CD4-positive, alpha-beta T cell (primary cell): ENCODE results near the gene PMM2. TPM values are rescaled to one million over a fixed set of nuclear protein-coding genes. Genes with fewer than 3 reads are reported as not detected.

Experiments used
- ATAC-seq: fragments of 200-7000 bp; cut with Tn5 transposase; one replicate; pipeline ENCODE4 v1.10.0; 2022; ENCODE audit warnings: mild to moderate bottlenecking; ENCODE audit not compliant: poor library complexity
- CTCF ChIA-PET: fragments of 350-600 bp; sonication (Branson Sonifier 250); formaldehyde crosslinking; loops from one replicate; lab custom pipeline; 2021; ENCODE audit warnings: antibody characterized with exemption, inconsistent platforms; lab: Charles Lee
- POLR2A ChIA-PET: fragments of 350-600 bp; sonication (Branson Sonifier 250); formaldehyde crosslinking; loops from one replicate; lab custom pipeline; 2021; ENCODE audit warnings: antibody characterized with exemption, inconsistent platforms; lab: Charles Lee
- DNase-seq, 14 experiments: peaks; one replicate each; pipeline ENCODE4 v3.0.0-alpha.2; 2013 to 2020; ENCODE audit warnings: mixed read lengths in 2 of 14
- H3K27ac ChIP-seq, 2 donors: one replicate each; pipeline versions ENCODE4 v1.5.1 to v1.7.0; 2013; ENCODE audit warnings: low read length in 2 of 2, low read depth in 1 of 2, mild to moderate bottlenecking in 1 of 2
- H3K27me3 ChIP-seq, 2 experiments: 1 replicate in 1 of 2; 2 replicates in 1 of 2; pipeline versions ENCODE4 v1.6.1 to v1.7.0; 2013; ENCODE audit warnings: low read length in 2 of 2, control low read depth in 1 of 2, mild to moderate bottlenecking in 1 of 2, moderate library complexity in 1 of 2; ENCODE audit not compliant: insufficient read depth in 2 of 2, control insufficient read depth in 1 of 2
- H3K36me3 ChIP-seq: one replicate; pipeline ENCODE4 v1.6.1; 2013; ENCODE audit warnings: low read length, control low read depth; ENCODE audit not compliant: insufficient read depth
- H3K4me1 ChIP-seq: one replicate; pipeline ENCODE4 v1.6.1; 2013; ENCODE audit warnings: low read length, control low read depth; ENCODE audit not compliant: insufficient read depth
- H3K4me3 ChIP-seq: one replicate; pipeline ENCODE4 v1.5.1; 2013; ENCODE audit warnings: mild to moderate bottlenecking, low read length, moderate library complexity
- H3K9me3 ChIP-seq, 2 experiments: 1 replicate in 1 of 2; 2 replicates in 1 of 2; pipeline versions ENCODE4 v1.6.1 to v1.7.0; 2013; ENCODE audit warnings: low read length in 2 of 2, mild to moderate bottlenecking in 2 of 2, control low read depth in 1 of 2, moderate library complexity in 1 of 2; ENCODE audit not compliant: control insufficient read depth in 1 of 2, insufficient read depth in 1 of 2
- H3K27ac Mint-ChIP-seq: one replicate; pipeline ENCODE4 v1.8.0; 2020; ENCODE audit warnings: mixed read lengths
- H3K27me3 Mint-ChIP-seq: one replicate; pipeline ENCODE4 v1.8.0; 2021; ENCODE audit warnings: mixed read lengths
- H3K36me3 Mint-ChIP-seq: one replicate; pipeline ENCODE4 v1.8.0; 2021; ENCODE audit warnings: low read depth, mixed read lengths
- H3K4me1 Mint-ChIP-seq: one replicate; pipeline ENCODE4 v1.8.0; 2021; ENCODE audit warnings: low read depth, mixed read lengths
- H3K4me3 Mint-ChIP-seq: one replicate; pipeline ENCODE4 v1.8.0; 2020; ENCODE audit warnings: mild to moderate bottlenecking, mixed read lengths
- H3K9me3 Mint-ChIP-seq: one replicate; pipeline ENCODE4 v1.8.0; 2020; ENCODE audit warnings: mixed read lengths
- intact Hi-C, 2 experiments: fragments of 100-400 bp; cut with DNase I in 1 of 2; cut with micrococcal nuclease in 1 of 2; formaldehyde crosslinking; loops; one replicate each; pipeline versions ENCODE4 v1.15.1 to v1.9.0; 2023 to 2025; cut with DNase I, micrococcal nuclease
- total RNA-seq, 174 experiments: library from RNA in 2 of 174; stranded (reverse) in 2 of 174; gene quantifications; one replicate each; pipeline ENCODE4 v1.2.3 and lab custom pipeline; 2021 to 2026
- TF ChIP-seq, protein P1 (sequence below): fragments of 200-600 bp; IDR thresholded peaks from one replicate; pipeline ENCODE4 v1.8.0; 2022; ENCODE audit warnings: antibody characterized with exemption, mild to moderate bottlenecking

Gene PMM2
- total RNA-seq, 2 experiments from 2014 or later, result 24.2 to 27.0 TPM

DNA sequence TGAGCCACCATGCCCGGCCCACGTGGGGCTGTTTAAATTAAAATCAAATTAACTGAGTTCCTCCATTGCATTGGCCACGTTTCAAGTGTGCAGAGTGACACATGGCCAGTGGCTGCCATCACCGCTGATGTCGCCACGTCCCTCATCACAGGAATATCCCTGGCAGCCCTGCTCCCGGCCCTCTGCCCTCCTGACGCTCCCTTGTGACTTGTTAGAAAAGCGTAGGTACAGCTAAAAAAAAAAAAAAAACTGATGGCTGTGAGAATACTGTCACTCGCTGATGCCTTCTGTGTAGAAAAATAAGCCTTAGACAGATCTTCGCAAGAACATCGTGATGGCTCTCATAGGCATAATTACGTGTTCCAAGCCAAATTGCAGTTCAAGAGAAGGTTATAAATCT, 49.5 kb downstream of the PMM2 start:
- DNase-seq, result no peak
- peaks cover 9% of the 10 kb centered on the region for H3K4me1 ChIP-seq
- POLR2A ChIA-PET, result no interaction called here
- no peaks in the 10 kb centered on the region for H3K27me3 ChIP-seq
- H3K27ac ChIP-seq, result no peak overlapping the region
- CTCF ChIA-PET, result no interaction called here
- H3K4me3 ChIP-seq, result no peak overlapping the region
- Mint-ChIP-seq H3K36me3 (peaks cover 39% of the 10 kb centered on the region), H3K9me3 (no peaks in the 10 kb centered on the region), H3K4me3 (no peak overlapping the region), H3K27ac (no peak overlapping the region), H3K4me1 (peaks cover 20% of the 10 kb centered on the region), H3K27me3 (no peaks in the 10 kb centered on the region)
- TF ChIP-seq, protein P1, sequence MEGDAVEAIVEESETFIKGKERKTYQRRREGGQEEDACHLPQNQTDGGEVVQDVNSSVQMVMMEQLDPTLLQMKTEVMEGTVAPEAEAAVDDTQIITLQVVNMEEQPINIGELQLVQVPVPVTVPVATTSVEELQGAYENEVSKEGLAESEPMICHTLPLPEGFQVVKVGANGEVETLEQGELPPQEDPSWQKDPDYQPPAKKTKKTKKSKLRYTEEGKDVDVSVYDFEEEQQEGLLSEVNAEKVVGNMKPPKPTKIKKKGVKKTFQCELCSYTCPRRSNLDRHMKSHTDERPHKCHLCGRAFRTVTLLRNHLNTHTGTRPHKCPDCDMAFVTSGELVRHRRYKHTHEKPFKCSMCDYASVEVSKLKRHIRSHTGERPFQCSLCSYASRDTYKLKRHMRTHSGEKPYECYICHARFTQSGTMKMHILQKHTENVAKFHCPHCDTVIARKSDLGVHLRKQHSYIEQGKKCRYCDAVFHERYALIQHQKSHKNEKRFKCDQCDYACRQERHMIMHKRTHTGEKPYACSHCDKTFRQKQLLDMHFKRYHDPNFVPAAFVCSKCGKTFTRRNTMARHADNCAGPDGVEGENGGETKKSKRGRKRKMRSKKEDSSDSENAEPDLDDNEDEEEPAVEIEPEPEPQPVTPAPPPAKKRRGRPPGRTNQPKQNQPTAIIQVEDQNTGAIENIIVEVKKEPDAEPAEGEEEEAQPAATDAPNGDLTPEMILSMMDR, result no peak
- intact Hi-C loops, result no loop called here
- ATAC-seq, result no peak
- H3K36me3 ChIP-seq, result peaks cover 20% of the 10 kb centered on the region
- no peaks in the 10 kb centered on the region for H3K9me3 ChIP-seq

DNA sequence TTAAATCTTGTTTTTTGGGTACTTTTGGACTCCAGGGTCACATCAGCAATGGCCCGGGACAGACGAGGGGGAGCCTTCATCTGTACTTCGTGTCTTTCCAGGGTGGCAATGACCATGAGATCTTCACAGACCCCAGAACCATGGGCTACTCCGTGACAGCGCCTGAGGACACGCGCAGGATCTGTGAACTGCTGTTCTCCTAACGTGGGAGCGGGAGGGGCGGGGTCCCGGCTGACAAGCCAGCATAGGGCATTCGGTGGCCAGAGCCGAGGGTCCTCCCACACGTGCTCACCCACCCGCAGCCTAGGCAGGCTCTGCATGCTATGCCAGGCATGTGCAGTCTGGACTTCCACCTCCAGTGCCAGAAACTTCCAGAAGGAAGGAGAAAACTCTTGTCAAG, 50.0 kb downstream of the PMM2 start:
- Mint-ChIP-seq H3K4me3 (no peak overlapping the region), H3K27ac (no peak overlapping the region), H3K36me3 (peaks cover 39% of the 10 kb centered on the region), H3K27me3 (no peaks in the 10 kb centered on the region), H3K9me3 (no peaks in the 10 kb centered on the region), H3K4me1 (peaks cover 19% of the 10 kb centered on the region)
- Histone ChIP-seq H3K4me1 (peaks cover 9% of the 10 kb centered on the region), H3K9me3 (no peaks in the 10 kb centered on the region), H3K36me3 (peaks cover 20% of the 10 kb centered on the region), H3K27ac (no peak overlapping the region), H3K27me3 (no peaks in the 10 kb centered on the region), H3K4me3 (no peak overlapping the region)
- ATAC-seq, result no peak
- POLR2A ChIA-PET, result no interaction called here
- intact Hi-C loops, result no loop called here
- TF ChIP-seq, protein P1, result no peak
- CTCF ChIA-PET, result no interaction called here
- DNase-seq, result peak in 1 of 14 experiments; percentile 1

DNA sequence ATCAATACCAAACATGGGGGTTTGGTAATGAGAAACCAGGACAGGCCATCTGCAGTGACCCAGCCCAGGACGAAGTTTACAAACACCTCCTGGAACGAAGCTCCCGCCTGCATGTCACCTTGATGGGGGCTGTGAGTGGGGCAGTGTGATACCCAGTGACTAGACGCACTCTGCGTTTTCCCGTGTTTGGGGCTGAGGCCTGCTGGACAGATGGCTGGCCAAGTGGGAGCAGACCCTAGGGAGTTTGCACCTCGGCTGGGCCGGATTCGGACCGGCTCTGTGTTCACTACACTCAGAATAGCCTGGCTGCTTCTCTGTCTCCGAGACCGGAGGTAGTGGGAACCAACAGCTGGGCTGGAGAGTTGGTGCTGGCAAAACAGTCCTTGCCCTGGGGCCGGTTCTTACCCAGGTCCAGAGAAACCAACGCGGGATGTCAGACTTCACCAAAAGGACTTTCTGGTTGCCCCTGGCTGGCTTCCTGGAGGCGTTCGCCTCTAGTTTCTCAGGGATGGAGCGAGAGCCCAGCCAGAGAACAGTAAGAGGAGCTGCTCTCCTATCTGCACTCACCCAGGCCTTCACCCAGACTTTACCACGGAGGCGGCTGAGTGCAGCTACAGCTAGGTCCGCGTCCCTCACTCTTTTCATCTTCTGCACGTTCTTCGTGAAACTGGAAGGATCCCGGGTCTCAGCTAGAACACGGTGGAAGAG, 50.7 kb downstream of the PMM2 start:
- H3K4me1 ChIP-seq, result peaks cover 9% of the 10 kb centered on the region
- ATAC-seq, result no peak
- Mint-ChIP-seq H3K4me3 (no peak overlapping the region), H3K4me1 (peaks cover 20% of the 10 kb centered on the region), H3K36me3 (peaks cover 44% of the 10 kb centered on the region), H3K27ac (no peak overlapping the region), H3K9me3 (no peaks in the 10 kb centered on the region), H3K27me3 (no peaks in the 10 kb centered on the region)
- no peaks in the 10 kb centered on the region for H3K9me3 ChIP-seq
- CTCF ChIA-PET, result no interaction called here
- intact Hi-C loops, result no loop called here
- TF ChIP-seq, protein P1, result no peak
- POLR2A ChIA-PET, result no interaction called here
- H3K4me3 ChIP-seq, result no peak overlapping the region
- H3K36me3 ChIP-seq, result peaks cover 20% of the 10 kb centered on the region
- DNase-seq, result no peak
- no peak overlapping the region for H3K27ac ChIP-seq
- no peaks in the 10 kb centered on the region for H3K27me3 ChIP-seq
